ENCODE results near the gene SH2D2A. TPM values are rescaled to one million over a fixed set of nuclear protein-coding genes. Genes with fewer than 3 reads are reported as not detected.

Gene SH2D2A
- polyA plus RNA-seq, 1 donor: 0.49 TPM

DNA sequence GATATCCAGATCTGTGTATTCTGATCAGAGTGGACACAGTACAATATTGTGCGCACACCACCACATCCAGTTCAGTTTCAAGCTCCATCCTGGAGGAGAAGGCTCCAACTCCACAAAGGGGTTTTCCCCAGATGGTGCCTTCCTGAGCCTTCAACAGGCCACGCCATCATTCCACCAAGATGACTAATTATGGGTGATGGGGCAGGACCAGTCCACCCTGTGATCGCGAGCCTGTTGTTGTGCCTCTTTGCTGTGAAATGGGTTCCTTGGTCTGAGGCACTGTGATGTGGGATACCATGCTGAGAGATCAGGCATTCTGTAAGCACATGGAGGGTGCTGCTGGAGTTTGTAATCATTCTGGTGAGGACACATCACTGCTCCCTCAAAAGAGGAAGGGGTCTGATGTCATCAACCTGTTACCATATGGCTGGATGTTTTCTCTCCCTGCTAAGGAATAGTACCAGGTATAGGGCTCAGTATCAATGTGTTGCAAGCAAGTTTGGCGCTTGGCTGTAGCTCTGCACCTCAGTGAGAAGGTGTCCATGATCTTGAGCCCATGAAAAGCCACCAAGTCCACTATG is 6.7 kb upstream of the SH2D2A start:
- DNase-seq: no peak

DNA sequence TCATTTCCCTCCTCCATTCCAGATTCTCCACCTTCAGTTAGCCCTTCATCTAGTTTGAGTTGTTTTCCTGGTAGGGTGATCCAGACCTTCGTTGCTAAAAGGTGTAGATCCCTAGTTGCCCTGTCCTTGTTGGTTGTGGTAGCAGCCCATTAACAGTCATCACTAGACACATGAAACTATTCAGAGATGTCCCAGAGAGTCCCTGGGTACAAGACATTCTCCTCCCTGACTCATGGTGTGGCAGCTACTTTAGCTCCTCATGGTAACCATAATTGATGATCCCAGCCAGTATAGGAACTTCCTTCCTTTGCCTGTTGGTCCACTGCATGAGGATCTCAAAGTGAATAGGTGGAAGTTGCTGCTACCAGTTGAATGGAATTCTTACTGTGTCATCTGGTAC is 6.0 kb upstream of the SH2D2A start:
- no peak for DNase-seq

GRCh38 chr1:156821801-156822200 is 5.2 kb upstream of the SH2D2A start:
- DNase-seq: no peak

- no peak for DNase-seq
These were observed 656 bp downstream of the SH2D2A start for GRCh38 chr1:156815961-156816422.

GRCh38 chr1:156815307-156815826 is 1.3 kb downstream of the SH2D2A start:
- DNase-seq: peak; percentile 87

DNA sequence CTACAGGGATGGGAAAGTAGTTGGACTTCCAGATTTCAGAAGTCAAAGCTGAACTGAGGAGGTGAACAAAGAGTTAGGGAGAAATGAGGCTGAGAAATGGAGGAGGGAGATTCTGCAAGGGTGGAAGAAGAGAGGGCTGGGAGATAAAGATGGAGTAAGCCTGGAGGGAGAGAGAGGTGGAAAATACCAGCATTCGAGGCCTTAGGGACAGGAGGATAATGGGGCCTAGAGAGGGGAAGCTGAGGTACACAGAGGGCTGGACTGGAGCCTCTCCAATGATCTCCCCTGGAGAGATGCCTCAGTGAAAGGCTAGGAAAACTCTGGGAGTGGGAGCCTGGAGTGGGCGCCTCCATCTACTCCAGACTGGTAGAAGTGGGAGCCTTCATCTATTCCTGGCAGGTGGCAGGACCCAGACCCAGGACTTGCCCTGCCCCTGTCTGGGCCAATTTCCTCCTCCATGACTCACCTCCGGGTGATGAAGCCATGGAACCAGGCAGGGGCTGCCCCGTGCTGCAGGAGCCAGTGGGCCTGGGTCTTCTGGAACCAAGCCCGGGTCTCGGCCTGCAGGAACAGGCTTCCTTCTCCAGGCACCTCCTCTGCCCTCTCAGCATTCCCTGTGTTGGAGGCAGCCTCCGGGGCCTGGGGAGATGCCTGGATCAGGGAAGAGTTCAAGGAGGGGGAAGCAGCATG is 1.9 kb downstream of the SH2D2A start:
- DNase-seq: no peak

DNA sequence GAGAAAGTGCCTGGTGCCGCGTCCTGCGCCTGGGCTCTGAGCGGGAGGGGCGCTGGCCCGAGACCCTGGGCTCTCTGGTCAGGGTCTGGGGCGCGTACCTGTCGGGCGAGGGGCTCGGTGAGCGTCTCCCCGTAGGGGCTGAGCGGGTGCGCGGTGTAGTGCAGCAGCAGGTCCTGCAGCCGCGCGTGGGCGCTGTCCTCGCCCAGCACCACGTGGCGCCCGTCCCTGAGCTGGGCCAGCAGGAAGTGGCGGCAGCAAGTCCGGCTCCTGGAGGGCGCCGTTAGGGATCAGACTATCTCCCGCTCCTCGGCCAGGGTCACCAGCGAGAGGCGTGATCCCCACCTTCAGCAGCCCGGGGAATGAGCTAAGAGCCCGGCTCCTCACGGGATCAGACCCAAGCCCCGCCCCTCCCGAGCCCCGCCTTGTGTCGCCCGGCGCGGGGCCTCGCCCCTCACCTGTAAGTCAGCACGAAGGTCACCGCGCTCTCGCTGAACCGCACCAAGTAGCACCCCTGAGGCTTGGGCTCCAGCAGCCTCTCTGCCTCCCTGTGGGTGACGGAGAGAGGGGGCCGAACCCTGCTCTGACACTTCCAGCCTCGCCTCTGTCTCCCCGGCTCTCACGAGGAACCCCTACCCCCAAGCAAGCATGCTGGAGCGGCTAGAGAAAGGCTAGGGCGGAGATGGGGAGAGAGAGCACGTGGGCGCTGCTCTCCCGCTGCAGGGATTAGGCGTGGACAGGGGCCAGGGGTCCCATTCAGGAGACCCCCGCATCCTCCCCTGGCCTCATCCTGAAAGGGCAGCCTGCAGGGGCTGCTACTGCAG is 2.7 kb downstream of the SH2D2A start:
- peak; percentile 70 for DNase-seq

DNA sequence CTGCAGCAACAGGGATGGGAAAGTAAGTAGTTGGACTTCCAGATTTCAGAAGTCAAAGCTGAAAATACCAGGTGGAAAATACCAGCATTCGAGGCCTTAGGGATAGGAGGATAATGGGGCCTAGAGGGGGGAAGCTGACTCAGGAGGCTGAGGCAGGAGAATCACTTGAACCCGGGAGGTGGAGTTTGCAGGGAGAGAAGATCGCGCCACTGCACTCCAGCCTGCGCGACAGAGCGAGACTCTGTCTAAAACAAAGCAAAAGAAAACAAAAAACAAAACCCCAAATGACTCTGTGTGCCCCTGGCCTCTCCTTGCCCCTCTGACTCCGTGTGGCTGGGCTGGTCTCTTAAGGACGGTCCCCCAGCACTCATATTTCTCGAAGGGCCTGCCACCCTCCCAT is 3.4 kb downstream of the SH2D2A start:
- no peak for DNase-seq

DNA sequence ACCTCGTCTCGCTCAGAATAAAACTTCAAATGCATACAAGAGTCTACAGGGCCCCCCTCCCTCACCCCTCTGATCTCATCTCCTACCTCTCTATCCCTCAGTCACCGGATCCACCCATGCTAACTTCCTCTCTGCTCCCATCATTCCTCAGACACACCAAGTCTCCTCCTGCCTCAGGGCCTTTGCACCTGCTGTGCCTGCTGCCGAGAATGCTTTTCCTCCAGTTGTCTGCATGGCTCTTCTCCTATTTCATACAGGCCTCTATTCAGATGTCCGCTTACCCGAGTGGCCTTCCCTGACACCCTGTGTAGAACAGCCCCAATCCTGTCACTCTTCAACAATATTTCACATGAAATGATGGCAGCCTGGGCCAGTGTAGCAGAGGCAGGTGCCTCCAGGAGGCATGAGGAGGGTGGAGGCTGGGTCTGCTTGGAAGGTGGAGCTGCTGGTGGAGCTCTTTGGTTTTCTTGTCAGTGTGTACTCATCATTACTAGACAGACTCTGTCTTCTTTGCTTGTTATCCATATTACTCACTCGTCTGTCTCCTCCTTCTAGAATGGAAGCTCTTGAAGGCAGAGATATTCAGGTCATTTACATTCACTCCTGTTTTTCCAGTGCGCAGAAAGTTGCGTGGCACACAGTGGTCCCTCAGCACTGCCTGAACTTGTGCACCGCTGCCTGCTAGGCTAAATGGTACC is 4.2 kb downstream of the SH2D2A start:
- DNase-seq: no peak

GRCh38 chr1:156811168-156811567 is 5.5 kb downstream of the SH2D2A start:
- no peak for DNase-seq

GRCh38 chr1:156809711-156810366 is 6.8 kb downstream of the SH2D2A start:
- no peak for DNase-seq

GRCh38 chr1:156809281-156809680 is 7.4 kb downstream of the SH2D2A start:
- DNase-seq: no peak

DNA sequence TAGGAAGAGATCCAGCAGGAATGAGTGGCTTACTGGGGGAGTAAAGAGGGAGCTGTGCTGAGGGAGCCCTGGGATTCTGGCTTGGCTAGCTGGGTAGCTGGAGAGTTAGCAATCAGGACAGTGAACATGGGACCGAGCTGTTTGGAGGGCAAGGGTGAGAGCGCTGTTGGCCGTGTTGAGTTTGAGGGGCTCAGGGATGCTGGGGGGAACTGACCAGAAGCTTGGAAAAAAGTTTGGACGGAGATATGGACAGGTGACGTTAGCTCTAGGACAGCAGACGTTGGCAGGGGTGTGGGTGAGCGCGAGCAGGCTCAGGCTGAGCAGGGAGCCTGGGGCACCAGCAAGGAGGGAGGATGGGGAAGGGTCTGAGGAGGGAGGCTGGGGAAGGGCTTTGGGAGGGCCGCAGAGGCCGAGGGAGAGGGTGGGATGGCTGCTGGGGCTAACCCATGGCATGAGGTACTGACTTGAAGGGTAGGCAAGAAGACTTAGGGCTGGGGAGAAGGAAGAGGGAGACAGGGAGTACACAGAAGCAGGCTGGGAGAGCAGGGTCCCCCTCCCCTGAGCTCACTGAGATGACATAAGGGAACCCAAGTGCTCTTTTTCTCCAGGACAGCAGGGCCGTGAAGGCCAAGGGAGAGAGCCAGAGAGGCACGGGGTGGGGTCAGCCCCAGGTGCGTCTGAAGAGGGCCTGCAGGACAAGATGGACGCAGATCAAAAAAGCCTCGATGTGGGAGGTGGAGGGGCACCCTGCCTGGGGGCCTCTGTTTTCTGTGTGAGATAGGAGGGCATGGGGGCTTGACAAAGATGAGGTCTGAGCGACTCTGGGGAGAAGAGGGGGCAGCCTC is 8.2 kb downstream of the SH2D2A start:
- no peak for DNase-seq

DNA sequence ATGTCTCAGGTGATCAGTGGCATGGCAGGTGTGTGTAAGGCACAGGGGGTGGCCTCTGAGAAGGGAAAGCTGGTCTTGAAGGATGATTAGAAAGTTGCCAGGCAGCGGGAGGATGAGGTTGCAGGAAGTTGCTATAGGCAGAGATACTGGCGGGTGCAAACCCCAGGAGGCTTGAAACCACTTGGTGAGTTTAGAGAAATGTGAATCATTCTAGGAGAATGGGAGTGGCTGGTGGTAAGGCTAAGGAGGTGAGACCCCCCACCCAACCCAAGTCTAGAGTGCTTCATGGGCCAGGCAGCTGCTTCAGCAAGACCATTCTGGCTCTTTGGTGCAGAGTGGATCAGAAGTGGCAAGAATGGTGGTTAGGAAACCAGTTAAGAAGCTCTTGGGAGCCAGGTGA is 9.0 kb downstream of the SH2D2A start:
- no peak for DNase-seq

DNA sequence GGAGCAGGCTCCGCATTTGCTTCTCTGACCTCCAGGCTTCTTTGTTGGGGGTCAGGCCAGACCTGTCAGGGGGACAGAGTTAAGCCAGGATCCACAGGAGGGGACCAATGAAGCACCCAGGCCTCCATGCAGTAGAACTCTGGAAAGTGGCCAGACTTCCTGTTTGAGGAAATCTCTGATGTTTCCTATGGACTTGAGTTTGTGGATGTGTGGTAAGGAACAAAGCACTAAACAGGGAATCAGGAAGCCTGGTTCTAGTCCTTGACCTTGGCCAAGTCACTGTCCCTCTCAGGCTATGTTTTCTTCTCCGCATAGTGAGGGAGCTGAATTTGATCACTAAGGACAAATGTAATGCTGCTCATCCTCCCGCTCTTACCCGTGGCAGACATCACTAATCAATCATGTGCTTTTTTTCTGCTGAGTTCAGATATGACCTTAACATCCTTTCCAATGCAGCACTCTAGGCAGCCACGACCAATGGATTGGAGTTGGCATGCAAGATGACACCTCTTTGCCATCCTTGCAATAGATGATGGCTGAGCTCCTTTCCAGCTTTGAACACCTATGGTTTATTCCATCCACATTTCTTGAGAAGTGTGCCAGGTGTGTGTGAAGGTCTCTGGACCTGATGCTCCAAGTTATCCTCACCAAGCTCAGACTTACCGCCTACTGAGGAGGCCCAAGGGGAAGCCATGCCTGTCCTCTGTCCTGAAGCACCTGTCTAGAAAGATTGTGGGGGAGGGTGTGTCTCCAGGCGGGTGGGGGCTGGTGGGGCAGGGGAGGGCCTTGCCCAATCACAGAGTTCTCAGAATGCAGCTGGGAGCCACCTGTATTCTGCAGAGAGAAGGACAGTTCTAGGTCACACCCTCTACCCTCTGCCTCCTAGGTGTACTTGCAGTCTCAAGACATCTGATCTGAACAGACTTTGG is 9.9 kb downstream of the SH2D2A start:
- no peak for DNase-seq

DNA sequence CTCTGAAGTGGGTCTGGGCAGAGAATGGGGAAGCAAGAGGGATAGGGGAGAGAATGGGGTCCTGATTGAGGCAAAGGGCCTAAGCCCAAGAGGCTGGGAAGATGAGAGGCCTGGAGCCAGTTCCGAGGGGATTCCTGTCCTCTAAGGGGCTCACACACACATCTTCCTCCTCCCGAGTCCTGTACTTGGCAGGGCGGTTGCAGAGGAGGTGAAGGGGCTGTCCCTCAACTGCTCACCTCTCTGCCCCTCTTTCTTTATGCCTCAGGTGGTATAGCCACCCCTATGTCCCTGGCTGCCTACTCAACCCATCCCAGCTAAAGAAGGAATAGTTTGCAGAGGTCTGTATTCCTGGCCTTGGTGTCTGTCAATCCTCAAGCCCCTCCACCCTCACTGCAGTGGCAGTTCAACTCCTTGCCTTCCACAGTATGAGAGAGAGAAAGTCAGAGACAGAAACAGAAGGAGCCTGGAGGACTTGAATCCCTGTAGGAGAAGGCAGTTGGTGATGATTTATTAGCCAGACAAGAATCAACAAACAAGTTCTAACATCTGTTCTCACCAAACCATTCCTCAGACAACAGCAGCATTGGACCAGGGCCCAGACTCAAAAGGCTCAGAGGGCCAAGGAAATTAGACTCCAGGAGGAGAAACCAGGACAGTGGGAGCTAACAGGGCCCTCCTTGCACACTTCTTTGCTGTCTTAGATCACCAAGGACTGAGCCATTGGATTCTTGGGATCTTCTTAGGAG is 10.7 kb downstream of the SH2D2A start:
- no peak for DNase-seq

GRCh38 chr1:156804572-156805243 is 11.9 kb downstream of the SH2D2A start:
- no peak for DNase-seq

GRCh38 chr1:156804026-156804425 is 12.6 kb downstream of the SH2D2A start:
- DNase-seq: no peak

Data from hindlimb muscle (tissue), 1 donor.